Stimulated activated CD4-positive, alpha-beta T cell treated with anti-CD3 and anti-CD28 coated beads, Interleukin-2, amount 100 ng/mL, for 4 hours (primary cell): ENCODE data around the gene CRIP1.

Experiments
- DNase-seq: peaks from one replicate; pipeline ENCODE4 v3.0.0-alpha.2; 2020; ENCODE audit warnings: low read depth

CRIP1 gene

DNA sequence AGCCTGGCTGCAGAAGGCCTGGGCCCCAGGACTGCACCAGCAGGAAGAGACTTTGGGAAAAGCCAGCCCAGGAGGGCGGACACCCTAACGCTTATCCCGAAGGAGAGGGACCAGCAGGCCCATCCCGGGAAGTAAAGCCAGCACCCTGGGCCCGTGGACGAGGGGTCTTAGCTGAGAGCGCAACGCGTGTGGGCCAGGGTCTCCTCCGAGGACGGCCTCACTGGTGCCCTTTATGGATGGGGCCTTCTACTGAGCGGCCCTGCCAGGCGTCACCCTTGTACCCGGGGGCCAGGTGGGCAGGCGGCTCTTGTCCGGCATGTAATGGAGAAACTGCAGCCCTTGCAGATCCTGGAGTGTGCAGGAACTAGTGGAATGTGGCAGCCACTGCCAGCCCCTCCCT is 18.4 kb downstream of the CRIP1 start:
- no peak for DNase-seq

DNA sequence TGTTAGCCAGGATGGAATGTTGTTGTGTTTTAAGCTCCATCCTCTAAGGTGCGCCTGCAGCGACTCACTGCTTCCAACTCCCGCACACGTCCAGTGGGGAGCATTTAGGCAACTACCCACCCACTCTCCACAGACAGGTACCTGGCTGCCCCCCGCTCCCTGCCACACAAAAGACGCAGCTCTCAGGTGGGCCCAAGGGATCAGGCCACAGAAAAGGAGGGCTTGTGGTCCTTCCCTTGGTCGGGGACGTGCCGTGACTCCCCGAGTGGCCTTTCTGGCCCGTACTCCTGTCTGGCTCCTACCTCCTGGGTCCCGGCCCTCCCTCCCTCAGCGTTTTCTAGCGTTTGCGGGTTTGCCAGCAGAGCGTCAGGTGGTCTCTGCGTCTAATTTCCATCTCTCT is 20.6 kb downstream of the CRIP1 start:
- DNase-seq: no peak

DNA sequence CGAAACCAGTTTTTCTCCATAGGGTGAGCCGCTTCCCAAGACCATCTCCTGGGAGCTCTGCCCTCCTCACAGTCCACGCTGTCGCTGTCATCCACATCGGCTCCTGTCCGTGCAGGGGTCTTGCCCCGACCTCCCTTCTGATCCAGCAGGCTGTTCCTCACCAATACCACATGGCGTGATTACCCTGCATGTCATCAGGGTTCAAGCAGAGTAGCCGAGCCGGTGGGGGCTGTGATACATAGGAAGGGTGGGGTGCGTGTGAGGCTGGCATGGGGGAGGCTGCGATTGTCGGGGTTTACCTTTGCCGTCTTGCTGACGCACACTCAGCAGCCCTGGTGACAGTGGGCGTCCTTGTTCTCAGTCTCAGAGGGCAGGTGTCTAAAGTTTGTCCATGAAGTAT is 21.4 kb downstream of the CRIP1 start:
- DNase-seq: no peak

DNA sequence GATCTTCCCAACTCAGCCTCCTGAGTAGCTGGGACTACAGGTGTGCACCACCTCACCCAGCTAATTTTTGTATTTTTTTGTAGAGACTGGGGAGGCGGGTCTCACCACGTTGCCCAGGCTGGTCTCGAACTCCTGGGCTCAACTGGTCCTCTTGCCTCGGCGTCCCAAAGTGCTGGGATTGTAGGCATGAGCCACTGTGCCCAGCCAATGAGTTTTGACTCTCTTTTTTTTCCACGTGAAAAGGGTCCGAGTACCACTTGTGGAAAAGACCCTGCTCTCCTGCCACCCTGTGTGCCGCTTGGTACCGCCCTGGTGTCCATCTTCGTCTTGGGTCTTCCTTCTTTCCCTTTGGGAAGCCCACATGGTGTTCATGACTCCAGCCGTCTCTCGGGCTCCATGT is 21.9 kb downstream of the CRIP1 start:
- no peak for DNase-seq

DNA sequence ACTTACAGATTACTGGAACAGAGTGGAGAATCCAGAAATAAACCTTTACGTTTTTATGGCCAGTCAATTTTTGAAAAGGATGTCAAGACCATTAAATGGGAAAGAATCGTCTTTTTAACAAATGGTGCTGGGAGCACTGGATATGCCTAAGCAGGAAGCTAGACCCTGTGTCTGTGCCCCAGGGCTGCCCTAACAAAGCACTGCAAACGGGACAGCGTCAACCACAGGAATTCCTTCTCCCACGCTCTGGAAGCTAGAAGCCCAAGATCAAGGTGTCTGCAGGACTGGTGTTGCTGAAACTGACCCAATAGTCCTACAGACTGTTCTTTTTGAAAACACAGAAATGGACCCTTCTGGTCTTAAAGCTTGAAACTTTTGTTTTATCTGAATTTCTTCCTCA is 30.4 kb downstream of the CRIP1 start:
- DNase-seq: no peak

DNA sequence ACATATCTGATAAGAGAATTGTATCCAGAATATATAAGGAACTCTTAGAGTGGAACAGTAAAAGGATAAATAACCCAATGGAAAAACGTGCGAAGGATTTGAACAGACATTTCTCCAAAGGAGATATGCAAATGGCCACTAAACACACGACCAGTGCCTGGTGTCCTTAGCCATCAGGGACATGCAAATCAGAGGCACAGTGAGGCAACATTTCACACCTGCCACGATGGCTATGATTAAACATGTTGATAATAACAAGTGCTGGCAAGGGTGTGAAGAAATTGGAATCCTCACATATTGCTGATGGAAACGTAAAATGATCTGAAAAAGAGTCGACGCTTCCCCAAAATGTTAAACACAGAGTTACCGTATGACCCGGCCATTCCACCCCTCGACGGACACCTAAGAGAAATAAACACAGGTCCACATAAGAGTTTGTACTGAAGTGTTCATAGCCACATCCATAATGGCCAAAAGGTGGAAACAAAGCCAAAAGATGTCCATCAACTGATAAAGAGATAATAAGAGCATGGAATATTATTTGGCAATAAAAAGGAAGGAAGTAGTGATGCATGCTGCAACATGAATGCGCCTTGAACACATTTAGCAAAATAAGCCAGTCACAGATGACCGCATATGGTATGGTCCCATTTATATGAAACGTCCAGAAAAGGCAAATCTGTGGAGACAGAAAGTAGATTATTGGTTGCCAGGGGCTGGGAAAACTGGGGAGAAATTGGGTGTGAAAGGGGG is 33.4 kb downstream of the CRIP1 start:
- DNase-seq: no peak

DNA sequence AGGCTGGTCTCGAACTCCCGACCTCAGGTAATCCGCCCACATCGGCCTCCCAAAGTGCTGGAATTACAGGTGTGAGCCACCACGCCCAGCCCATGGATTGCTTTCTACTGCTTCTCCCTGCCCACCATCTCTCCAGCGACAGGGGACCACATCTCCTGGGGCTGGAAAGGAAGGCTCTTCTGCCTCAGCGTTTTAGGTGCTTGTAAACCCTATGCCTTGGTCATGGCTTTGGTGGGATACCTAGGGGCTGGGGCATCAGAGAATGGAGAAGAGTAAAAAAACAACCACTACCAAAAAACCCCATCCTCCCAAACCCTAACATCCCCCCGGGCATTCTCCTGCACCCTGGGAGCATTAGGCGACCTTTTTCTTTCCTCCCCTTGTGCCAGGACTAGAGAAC is 38.6 kb downstream of the CRIP1 start:
- no peak for DNase-seq

DNA sequence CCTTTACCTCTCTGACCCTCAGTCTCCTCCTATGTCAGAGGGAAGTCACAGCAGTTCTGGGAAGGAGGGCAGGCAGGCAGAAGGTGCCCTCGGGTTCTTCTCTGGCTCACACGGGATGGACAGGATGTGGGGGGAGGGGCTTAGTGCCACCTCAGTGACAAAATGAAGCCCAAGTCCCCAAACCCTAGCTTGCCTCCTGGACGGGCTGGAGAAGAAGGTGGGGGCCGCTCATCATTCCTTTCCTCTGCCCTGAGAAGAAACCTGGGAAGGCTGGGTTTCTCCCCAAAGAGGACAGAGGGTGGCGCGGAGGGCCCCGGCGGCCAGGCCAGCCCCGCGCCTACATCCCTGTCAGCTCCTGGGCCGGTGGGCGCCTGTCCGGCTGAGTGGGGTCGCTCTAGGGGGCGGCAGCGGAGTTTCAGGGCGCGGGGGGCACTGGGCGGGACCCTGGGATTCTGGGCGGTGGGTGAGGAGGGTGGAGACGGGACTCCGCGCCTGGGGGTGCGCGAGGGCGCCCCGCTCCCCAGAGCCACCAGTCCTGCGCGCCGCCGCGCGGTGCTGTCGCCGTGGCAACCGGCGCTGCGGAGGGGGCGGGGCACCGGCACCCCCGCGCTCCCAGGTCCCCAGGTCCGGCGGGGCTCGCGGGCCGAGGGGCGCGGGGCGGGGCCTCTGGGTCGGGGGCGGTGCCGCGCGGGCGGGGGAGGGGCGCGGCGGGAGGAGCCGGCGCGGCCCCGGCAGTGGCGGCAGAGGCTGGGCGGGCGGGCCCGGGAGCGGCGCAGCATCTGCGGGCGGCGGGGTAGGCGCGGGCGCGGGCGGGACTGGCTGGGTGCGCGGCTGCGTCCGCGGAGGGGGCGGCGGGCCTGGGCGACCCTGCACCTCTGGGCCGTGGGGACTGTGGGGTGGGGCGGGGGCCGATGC is 39.4 kb downstream of the CRIP1 start, which contains the start of gene TMEM121:
TMEM121 (plus strand) TSS at position 723 of the 915 bp plus-strand sequence. CDS start 2,252 bp downstream, outside the sequence.
- peak; percentile 22 for DNase-seq

DNA sequence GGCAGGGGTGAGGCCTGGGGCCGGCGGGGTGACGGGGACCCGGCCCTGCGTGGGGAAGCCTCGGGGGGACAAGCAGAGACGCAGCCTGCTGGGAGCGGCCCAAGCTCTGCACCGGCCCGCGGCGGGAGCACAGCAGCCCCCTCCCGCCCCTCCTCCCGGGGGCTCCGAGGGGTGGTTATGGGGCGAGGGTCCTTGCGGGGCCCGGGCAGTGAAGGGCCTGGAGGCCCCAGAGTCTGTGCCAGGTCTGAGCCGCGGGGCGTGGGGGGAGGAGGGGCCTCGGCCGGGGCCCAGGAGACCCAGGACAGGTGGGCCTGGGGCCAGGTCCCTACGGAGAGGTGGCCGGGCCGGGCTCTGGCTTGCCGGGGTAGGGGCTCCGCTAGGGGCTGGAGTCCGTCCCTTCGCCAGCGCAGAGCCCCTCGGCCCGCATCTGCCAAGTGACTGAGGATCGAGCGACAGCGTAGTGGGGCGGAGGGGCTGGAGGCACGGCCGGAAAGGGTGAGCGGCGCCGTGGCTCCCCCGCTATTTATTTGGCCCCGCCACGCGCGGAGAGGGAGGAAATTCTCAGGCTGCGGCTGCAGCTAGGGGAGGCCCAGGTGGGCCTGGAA is 40.2 kb downstream of the CRIP1 start:
- no peak for DNase-seq

DNA sequence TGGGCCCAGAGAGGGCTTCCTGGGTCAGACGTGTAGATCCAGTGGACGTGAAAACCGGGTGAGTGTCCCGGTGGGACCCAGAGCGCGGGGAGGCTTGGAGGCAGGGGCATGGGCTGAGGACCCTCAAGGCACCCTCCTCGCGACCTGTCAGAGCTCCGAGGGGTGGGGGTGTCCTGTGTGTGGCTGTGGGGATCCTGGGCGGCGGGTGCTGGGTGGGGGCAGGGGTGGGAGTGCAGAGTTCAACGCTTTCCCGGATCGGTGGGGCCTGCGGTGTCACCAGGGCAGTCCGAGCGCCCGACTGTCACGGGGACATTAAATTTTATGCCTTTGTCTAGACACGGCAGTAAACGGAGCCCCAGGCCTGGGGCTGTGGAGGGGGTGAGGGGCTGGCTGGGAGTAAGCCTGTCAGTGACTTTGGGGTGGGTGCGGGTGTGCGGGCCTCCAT is 40.7 kb downstream of the CRIP1 start:
- no peak for DNase-seq

DNA sequence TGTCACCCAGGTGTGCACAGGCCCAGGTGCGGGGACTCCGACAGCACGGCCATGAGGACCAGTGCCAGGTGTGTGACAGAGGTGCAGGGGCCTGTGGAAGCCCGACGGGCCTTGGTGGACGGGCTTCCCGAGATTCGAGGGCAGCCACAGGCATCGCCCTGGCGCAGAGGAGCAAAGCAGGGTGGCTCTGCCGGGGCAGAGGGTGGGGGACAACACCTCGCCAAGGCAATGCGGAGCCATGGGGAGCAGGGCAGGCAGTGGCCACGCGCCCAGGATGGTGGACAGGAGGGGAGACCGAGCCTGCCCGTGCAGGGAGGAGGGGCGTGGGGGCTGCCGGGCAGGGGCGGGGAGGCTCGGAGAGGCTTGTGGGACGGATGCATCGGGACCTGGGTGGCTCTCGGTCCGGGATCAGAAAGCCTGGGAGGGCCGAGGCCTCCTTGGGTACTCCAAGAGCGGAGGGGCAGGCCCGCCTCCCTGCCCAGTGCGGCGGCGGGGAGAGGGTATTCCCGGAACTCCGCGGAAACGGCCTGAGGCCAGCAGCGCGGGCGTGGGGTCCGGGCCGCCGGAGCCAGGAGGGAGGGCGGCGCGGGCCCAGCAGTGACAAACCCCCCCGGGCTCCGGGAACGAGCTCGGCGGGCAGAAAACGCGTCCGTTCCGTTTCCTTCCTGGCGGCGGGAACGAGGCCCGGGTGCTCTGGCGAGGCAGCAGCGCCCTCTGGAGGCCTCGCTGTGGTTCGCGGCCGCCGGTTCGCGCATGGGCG is 41.3 kb downstream of the CRIP1 start:
- DNase-seq: peak; percentile 68

DNA sequence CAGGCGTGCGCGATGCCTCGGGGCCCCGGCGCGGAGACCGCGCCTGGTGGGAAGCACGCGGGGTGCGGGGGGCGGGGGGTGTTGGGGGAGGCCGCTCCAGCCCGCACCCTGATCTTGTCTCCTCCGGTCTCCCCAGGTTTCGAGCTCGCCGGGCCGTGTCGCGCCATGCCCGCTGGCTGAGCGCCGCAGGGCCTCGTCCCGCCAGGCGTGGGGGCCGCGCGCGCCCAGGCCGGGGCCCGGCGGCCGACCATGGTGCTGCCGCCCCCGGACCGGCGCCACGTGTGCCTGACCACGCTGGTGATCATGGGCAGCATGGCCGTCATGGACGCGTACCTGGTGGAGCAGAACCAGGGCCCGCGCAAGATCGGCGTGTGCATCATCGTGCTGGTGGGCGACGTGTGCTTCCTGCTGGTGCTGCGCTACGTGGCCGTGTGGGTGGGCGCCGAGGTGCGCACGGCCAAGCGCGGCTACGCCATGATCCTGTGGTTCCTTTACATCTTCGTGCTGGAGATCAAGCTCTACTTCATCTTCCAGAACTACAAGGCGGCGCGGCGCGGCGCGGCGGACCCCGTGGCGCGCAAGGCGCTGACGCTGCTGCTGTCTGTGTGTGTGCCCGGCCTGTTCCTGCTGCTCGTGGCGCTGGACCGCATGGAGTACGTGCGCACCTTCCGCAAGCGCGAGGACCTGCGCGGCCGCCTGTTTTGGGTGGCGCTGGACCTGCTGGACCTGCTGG is 42.1 kb downstream of the CRIP1 start:
- DNase-seq: peak; percentile 66

DNA sequence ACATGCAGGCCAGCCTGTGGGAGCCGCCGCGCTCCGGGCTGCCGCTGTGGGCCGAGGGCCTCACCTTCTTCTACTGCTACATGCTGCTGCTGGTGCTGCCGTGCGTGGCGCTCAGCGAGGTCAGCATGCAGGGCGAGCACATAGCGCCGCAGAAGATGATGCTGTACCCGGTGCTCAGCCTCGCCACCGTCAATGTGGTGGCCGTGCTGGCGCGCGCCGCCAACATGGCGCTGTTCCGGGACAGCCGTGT is 42.6 kb downstream of the CRIP1 start:
- DNase-seq: no peak

DNA sequence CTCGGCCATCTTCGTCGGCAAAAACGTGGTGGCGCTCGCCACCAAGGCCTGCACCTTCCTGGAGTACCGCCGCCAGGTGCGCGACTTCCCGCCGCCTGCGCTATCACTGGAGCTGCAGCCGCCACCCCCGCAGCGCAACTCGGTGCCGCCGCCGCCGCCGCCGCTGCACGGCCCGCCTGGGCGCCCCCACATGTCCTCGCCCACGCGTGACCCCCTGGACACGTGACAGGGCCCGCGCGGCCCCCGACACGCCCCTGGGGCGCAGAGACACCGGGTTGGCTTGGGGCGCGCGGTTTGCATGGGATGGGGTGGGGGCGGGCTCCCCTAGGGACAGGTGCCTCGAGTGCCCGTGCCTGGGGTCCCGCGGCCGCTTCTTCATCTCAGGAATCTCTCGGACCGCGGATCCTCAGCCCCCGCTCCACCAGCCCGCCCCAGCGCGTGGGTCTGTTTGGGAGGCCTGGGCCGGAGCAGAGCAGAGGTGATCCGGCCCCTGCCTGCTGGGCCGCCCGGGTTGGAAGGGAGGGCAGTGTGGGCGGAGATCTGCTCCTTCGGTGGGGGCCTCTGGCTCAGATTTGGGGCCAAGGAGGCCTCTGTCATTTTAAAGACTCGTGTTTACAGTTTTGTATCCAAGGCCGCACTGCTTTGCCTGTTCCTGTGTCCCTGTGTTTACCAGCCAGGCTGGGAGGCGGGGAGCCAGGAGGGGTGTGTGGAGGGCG is 43.0 kb downstream of the CRIP1 start:
- DNase-seq: peak; percentile 45

DNA sequence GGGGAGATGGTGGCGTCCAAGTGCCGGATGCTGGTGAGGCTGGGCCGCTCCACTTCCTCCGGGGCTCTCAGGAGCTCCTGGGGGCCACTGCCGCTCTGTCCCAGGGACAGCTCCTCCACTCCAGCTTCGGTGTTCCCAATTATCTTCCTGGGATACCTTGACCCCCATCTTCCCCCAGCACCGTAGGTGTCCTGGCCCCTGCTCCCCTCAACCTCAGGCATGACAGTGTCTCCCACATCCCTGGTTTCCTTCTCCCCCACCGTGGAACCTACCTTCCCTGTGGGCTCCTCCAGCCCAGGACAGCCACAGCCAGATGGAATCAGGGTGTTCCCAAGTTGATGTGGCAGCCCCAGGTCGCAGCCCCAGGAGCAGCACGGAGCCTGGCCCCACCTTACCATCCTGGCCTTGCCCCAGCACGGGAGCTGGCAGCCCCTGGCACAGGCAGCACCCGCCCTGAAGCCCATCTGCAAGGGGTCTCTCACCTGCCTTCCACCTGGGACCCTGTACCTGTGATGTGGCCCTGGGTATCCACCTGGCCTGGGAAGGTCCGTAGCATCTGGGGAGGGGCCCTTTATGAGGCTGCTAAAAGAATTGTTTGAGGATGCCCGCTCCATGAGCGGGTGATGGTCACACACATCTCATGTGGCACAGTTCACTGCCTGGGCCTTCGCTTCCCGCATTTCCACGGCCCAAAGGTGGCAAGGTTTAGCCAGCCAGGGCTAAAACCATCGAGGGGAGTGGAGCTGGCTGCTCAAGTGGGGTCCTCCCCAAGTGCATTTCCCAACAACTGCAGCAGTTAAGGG is 43.8 kb downstream of the CRIP1 start:
- no peak for DNase-seq

DNA sequence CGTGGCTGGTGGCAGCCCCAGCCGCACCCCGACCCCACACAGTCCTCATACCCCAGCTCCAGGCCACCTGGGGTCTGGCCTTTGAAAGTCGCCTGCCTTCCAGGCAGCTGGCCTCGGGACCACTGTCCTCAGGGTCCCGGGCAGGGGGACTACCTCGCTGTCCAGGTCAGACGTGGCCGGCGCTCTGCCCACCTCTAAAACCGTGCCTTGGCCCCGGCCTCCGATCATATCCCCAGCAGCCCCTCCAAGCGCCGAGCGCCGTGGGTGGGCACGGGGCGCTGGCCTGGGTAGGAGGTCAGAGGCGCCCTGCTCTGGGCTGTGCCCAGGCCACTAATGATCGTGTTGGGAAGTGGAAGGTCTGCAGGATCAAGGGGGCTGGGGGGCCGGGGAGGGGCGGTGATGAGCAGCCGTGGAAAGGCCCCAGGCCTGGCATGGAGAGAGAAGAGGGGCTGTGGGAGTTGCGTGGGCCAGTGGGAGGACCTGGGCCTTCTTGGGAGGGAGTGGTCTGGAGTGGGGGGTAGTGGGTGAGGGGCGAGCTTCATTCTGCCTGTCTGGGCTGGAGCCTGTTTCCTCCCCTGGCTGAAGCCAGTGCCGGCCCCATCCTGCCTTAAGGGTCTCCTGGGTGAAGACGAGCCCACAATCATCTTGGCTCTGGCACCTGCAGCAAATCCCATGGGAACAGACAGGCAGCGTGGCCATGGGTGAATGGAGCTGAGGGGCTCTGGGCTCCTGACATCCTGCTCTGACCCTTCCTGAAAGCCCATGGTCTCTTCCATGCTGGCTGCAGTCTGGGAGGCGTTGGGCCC is 44.6 kb downstream of the CRIP1 start:
- no peak for DNase-seq

DNA sequence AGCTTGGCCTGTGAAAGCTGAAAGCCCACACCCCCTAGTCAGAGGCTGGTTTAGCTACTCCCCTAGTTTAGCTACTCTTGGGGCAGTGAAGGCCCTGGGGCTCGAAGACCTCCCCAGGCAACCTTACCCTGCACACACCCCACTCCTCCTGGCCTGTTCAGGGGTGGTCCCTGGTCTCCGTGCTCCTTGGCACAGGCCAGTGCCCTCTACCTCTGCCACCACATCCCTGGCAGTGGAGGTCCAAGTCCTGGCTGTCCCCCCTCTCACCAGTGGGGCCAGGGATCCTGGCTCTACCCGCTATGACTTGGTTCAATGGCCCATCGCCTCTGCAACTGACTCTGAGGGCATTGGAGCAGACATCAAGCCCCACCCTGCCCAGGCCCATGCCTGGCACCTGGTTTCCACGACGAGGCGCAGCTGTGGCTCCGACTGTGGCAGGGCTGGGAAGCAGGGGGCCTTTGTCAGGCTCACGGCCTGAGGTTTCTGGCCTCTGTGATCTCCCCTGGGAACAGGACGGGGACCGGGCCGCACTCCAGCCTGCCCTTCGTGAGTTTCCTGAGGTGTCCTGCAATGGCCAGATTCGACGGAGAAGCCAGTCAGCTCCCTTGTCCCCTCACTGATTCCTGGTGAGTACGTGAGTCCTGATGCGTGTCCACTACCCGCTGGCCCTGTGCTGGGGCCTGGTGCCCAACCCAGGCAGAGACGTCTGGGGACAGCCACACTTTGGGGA is 45.4 kb downstream of the CRIP1 start:
- DNase-seq: no peak

DNA sequence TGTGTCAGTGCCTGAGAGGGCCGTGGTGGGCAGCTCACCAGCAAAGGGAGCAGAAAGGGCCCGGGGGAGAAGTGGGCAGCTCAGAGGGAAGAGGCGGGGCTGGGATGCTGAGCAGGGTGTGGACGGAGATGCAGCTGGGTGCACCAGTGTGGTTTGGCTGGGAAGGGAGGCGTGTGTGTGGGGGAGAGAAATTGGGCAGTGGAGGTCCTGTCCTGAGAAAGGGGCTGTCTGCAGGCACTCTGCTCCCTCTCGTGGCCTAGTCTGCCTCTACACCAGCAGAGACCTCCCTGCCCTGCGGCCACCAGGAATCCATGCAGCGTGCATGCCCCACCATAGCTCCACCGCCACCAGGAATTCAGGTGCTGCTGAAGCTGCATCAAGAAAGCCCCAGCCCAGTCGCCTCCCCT is 46.1 kb downstream of the CRIP1 start:
- DNase-seq: no peak

DNA sequence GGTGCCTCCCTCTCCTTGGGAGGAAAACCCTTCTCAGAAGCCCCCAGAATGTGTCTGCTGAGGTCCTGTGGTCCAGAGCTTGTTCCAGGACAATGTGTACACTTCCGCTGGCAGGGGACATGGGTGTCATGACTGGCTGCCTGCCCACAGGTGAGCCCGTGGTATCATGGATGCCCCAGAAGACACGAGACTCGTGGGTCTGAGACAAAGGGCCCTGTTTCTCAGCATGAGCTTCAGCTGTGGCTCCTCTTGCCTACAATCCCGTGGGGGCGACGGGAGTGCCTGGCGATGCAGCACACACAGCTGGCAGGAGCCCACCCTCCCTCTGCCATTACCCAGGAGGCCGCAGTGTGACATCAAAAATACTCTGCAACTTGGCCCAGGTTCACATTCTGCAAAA is 46.7 kb downstream of the CRIP1 start:
- DNase-seq: no peak
